Bronchial epithelial cell (primary cell): ENCODE measurements around the gene CADM1. TPM values are rescaled to one million over a fixed set of nuclear protein-coding genes. Genes with fewer than 3 reads are reported as not detected.

Source experiments
- DNase-seq: peaks from one replicate; pipeline ENCODE4 v3.0.0-alpha.2; 2010; ENCODE audit warnings: low read depth
- FAIRE-seq: peaks from 2 replicates; lab custom pipeline; 2011; peaks lifted over from hg19 to GRCh38; lab: Jason Lieb, UNC
- H3K27me3 ChIP-seq: 2 replicates; pipeline ENCODE4 v1.5.1; 2011; ENCODE audit warnings: low read length; ENCODE audit not compliant: control insufficient read depth, insufficient read depth
- H3K36me3 ChIP-seq: 2 replicates; pipeline ENCODE4 v1.5.1; 2011; ENCODE audit warnings: low read length; ENCODE audit not compliant: control insufficient read depth, insufficient read depth
- H3K4me3 ChIP-seq: 2 replicates; pipeline ENCODE4 v1.5.1; 2011; ENCODE audit warnings: mild to moderate bottlenecking, low read depth, low read length, control low read depth
- total RNA-seq: library from RNA; depleted of rRNA; stranded (reverse); fragments of >200 nt; gene quantifications from 2 replicates; pipeline ENCODE4 v1.2.1, GENCODE V29; 2014
- TF ChIP-seq, protein P1 (sequence below): IDR thresholded peaks from 2 replicates; pipeline ENCODE4 v1.5.1; 2011; ENCODE audit warnings: mild to moderate bottlenecking, moderate library complexity, low read length, control low read depth, inconsistent platforms; ENCODE audit not compliant: insufficient read depth, severe bottlenecking

The CADM1 gene
- total RNA-seq, 1 donor from 2014 or later = 1.6 TPM

DNA sequence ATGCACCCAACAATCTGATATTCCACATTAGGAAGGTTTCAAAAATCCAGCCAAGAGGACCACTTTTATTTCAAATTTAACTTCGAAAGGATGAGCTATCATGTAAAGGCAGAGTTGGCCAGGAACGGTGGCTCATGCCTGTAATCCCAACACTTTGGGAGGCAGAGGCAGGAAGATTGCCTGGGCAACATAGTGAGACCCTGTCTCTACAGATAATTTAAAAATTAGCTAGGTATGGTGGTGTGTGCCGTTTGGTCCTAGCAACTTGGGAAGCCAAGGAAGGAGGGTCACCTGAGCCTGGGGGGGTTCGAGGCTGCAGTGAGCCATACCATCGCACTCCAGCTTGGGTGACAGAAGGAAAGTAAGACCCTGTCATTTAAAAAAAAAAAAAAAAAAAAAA is 96.7 kb downstream of the CADM1 start:
- no peak overlapping the region for H3K4me3 ChIP-seq
- no peak for DNase-seq
- H3K36me3 ChIP-seq = no peaks in the 10 kb centered on the region
- no peak for FAIRE-seq
- H3K27me3 ChIP-seq = no peaks in the 10 kb centered on the region
- TF ChIP-seq, protein P1, sequence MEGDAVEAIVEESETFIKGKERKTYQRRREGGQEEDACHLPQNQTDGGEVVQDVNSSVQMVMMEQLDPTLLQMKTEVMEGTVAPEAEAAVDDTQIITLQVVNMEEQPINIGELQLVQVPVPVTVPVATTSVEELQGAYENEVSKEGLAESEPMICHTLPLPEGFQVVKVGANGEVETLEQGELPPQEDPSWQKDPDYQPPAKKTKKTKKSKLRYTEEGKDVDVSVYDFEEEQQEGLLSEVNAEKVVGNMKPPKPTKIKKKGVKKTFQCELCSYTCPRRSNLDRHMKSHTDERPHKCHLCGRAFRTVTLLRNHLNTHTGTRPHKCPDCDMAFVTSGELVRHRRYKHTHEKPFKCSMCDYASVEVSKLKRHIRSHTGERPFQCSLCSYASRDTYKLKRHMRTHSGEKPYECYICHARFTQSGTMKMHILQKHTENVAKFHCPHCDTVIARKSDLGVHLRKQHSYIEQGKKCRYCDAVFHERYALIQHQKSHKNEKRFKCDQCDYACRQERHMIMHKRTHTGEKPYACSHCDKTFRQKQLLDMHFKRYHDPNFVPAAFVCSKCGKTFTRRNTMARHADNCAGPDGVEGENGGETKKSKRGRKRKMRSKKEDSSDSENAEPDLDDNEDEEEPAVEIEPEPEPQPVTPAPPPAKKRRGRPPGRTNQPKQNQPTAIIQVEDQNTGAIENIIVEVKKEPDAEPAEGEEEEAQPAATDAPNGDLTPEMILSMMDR = no peak

DNA sequence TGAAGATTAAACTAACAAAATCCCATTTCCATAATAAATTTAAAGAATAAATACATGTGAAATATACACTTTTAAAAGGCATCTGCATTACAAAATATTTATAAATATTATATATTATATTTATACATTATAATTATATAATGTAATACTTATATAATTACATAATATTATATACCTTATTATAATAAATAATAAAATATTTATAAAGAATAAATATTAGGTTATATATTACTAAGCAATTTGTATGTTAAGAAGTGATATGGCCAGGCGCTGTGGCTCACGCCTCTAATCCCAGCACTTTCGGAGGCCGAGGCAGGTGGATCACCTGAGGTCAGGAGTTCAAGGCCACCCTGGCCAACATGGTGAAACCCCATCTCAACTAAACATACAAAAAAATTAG is 97.8 kb downstream of the CADM1 start:
- TF ChIP-seq, protein P1 = no peak
- H3K36me3 ChIP-seq = no peaks in the 10 kb centered on the region
- FAIRE-seq = no peak
- no peak overlapping the region for H3K4me3 ChIP-seq
- H3K27me3 ChIP-seq = no peaks in the 10 kb centered on the region
- no peak for DNase-seq

DNA sequence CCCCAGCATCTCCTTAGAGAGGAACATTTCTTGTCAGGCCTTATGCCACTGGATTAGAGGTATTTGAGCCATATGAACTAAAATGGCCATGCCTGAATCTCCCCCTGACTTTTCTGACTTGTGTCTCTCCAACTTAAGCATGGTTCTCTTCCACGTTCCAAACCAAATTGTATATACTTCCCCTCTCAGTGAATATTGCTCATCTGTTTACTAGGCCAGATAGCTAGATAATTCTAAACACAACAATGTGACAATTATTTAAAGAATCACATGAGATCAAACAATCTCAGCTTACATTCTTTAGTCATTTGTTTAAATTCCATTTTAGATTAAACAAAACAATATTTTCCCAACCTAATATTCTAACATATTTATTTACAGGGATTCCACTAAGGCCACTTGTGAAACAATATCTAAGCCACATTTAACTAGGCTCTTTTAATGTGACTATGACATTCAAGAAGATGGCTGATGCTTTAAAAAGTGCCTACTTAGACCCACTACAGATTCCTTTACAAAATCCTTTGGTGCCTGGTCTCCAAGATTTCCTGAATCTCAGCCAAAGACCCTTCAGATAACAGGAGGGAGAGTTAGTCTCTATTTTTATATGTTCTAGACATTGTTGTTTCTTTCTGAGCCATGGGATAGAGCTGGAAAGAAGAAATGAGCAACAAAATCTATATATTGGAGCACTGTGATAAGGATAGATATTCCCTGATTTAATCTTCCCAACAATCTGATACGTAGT is 105.7 kb downstream of the CADM1 start:
- FAIRE-seq = no peak
- no peak for DNase-seq
- H3K4me3 ChIP-seq = no peak overlapping the region

DNA sequence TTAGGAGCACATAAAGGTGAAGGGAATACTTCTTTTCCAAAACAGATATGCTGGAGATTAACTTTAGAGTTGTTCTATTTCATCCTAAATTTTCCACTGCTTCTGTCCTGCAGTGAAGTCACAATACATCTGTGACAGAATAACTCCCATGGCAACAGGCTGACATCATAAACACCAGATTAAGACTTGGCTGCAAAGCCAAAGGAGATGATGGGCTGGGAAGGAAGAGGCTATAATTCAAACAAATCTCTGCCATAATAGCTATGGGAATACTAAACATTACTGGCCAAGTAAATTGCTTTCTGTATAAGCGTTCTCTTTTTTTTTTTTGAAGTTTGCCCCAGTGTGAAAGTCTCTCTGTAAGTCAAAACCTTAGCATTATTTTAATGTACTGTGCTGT is 107.7 kb downstream of the CADM1 start:
- DNase-seq (no peak), FAIRE-seq (no peak)
- H3K27me3 ChIP-seq = no peaks in the 10 kb centered on the region
- TF ChIP-seq, protein P1 = no peak
- no peaks in the 10 kb centered on the region for H3K36me3 ChIP-seq
- no peak overlapping the region for H3K4me3 ChIP-seq

More for the DNA sequence above, 105.7 kb downstream of the CADM1 start:
- H3K36me3 ChIP-seq = no peaks in the 10 kb centered on the region
- H3K27me3 ChIP-seq = no peaks in the 10 kb centered on the region
- TF ChIP-seq, protein P1 = no peak

DNA sequence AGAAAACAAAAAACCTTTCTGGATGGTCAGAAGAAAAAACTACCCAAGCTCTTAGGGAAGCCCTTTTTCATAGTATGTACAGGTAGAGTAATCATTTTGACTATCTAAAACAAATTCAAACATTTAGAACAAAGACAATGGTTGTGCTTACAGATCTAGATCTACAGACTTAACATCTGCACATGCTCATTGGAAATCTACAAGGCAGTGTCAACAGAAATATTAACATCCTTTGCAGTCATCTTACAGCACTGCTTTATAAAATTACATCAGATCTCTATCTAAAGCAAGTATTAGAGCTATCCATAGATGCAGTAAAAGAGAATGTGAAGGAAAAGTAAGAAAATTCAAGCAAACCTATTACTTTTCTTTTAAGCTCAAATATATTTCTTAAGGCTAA is 110.3 kb downstream of the CADM1 start:
- H3K36me3 ChIP-seq = no peaks in the 10 kb centered on the region
- no peak overlapping the region for H3K4me3 ChIP-seq
- FAIRE-seq = no peak
- TF ChIP-seq, protein P1 = no peak
- H3K27me3 ChIP-seq = no peaks in the 10 kb centered on the region
- no peak for DNase-seq

DNA sequence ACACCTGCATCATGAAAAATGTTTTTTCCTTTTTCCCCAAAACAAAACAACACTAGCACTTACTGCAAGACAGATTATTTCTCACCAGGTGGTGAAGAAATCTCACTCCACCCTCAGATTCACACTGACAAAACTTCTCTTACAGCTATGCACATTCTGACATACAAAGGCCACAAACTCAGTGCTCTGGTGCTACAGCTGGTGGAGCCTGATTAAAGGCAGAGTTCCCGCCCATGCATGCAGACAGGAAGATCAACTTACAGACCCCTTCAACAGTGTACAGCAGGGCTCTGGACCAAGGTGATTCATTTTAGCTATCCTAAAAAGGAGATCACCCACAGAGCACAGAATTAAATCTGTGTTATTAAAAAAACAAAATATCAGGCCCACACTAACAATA is 112.6 kb downstream of the CADM1 start:
- TF ChIP-seq, protein P1 = no peak
- Histone ChIP-seq H3K27me3 (no peaks in the 10 kb centered on the region), H3K36me3 (no peaks in the 10 kb centered on the region), H3K4me3 (no peak overlapping the region)
- no peak for FAIRE-seq
- no peak for DNase-seq
